ENCODE results near the gene XCR1. TPM values are rescaled to one million over a fixed set of nuclear protein-coding genes. Genes with fewer than 3 reads are reported as not detected.

Gene XCR1
- total and polyA plus RNA-seq, 2 donors (not counting 3 experiments of a cell fraction or from before 2014, with no cell fraction given): not detected

- FAIRE-seq: no peak
- Histone ChIP-seq H3K36me3 (ENCODE audit: control insufficient read depth in 2 of 2, extremely low read depth in 1 of 2, insufficient read depth in 2 of 2, low read length in 2 of 2) (no peaks in the 10 kb centered on the region), H3K27me3 (ENCODE audit: control insufficient read depth in 2 of 2, insufficient read depth in 2 of 2, low read length in 2 of 2) (peaks cover 0 to 6% of the 10 kb centered on the region in 2 experiments), H3K9me1 (replicated peaks; ENCODE audit: control insufficient read depth, extremely low read depth, insufficient read depth, low read length) (no peaks in the 10 kb centered on the region), H3K9me3 (replicated peaks; ENCODE audit: control insufficient read depth, insufficient read depth, low read length) (no peaks in the 10 kb centered on the region), H3K4me2 (ENCODE audit: insufficient read depth, low read length) (no peak overlapping the region), H4K20me1 (replicated peaks; ENCODE audit: control insufficient read depth, extremely low read depth, insufficient read depth, low read length) (no peaks in the 10 kb centered on the region), H2AFZ (ENCODE audit: low read depth, low read length) (no peak overlapping the region), H3K9ac (replicated peaks; ENCODE audit: extremely low read depth, insufficient read depth, low read length) (no peak overlapping the region), H3K79me2 (ENCODE audit: control insufficient read depth, insufficient read depth, low read length) (no peaks in the 10 kb centered on the region), H3K4me1 (ENCODE audit: control insufficient read depth, extremely low read depth, insufficient read depth, low read length) (no peaks in the 10 kb centered on the region), H3K27ac (ENCODE audit: insufficient read depth, low read depth, low read length) (no peak overlapping the region), H3K4me3 (replicated peaks in 1 of 3; ENCODE audit: insufficient read depth in 1 of 3, low read depth in 1 of 3, low read length in 3 of 3) (no peak overlapping the region)
- no peak for DNase-seq (ENCODE audit: low read depth, low spot score)
- intact Hi-C loops (cut with micrococcal nuclease): no loop called here
- ChIA-PET POLR2A (no interaction called here), CTCF (interaction anchor here (1.0 kb wide), 1 partner anchor 170 kb away, joined by 3 read pairs; no protein-coding TSS in a partner anchor)
- BruUV-seq (replicated peaks): no TSS peak
- dilution Hi-C loops (cut with MboI; ENCODE audit: extremely low pct_ligation_motif_present, low sequenced_read_pairs): no loop called here
- TF ChIP-seq CTCF (IDR thresholded peaks at IDR 0.05; ENCODE audit: extremely low read depth in 1 of 2, insufficient read depth in 1 of 2, low read depth in 1 of 2, low read length in 2 of 2): no peak
- no peak for TF ChIP-seq POLR2AphosphoS5 (IDR thresholded peaks at IDR 0.05; ENCODE audit: insufficient read depth, low read depth, low read length)
- TF ChIP-seq JUN (IDR thresholded peaks at IDR 0.05; ENCODE audit: borderline replicate concordance, insufficient read depth, insufficient read length, low read depth): no peak
- TF ChIP-seq MYC (IDR thresholded peaks at IDR 0.05; ENCODE audit: low read depth, low read length): no peak
- no peak for TF ChIP-seq FOS (IDR thresholded peaks at IDR 0.05; ENCODE audit: borderline replicate concordance, insufficient read depth, low read length)
- TF ChIP-seq EZH2 (IDR thresholded peaks at IDR 0.05; ENCODE audit: borderline replicate concordance, low read depth, low read length, severe bottlenecking): no peak
- no peak for TF ChIP-seq MAX (IDR thresholded peaks at IDR 0.05; ENCODE audit: insufficient read depth, insufficient read length)
- no peak for TF ChIP-seq GATA2 (IDR thresholded peaks at IDR 0.05; ENCODE audit: insufficient read depth, insufficient read length, low read depth, low read length)
- TF ChIP-seq POLR2A (IDR thresholded peaks at IDR 0.05; ENCODE audit: low read depth, low read length): no peak
Measured at GRCh38 chr3:46019707-46020106, 7.6 kb downstream of the XCR1 start.
